Measurements from ENCODE around the gene RAB3D.

- no peak for TF ChIP-seq POLR2A (IDR thresholded peaks at IDR 0.05)
- TF ChIP-seq, protein P1, sequence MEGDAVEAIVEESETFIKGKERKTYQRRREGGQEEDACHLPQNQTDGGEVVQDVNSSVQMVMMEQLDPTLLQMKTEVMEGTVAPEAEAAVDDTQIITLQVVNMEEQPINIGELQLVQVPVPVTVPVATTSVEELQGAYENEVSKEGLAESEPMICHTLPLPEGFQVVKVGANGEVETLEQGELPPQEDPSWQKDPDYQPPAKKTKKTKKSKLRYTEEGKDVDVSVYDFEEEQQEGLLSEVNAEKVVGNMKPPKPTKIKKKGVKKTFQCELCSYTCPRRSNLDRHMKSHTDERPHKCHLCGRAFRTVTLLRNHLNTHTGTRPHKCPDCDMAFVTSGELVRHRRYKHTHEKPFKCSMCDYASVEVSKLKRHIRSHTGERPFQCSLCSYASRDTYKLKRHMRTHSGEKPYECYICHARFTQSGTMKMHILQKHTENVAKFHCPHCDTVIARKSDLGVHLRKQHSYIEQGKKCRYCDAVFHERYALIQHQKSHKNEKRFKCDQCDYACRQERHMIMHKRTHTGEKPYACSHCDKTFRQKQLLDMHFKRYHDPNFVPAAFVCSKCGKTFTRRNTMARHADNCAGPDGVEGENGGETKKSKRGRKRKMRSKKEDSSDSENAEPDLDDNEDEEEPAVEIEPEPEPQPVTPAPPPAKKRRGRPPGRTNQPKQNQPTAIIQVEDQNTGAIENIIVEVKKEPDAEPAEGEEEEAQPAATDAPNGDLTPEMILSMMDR (IDR thresholded peaks at IDR 0.05), result peak in 2 of 6 experiments; percentile 24 to 26
These were observed 53.0 kb downstream of the RAB3D start for GRCh38 chr19:11286312-11286974.
